ENCODE measurements around the gene METTL16. TPM values are rescaled to one million over a fixed set of nuclear protein-coding genes. Genes with fewer than 3 reads are reported as not detected.

Gene METTL16
- total and polyA plus RNA-seq, 2 of the 8 experiments (the other 6 are each of a cell fraction or from before 2014, with no cell fraction given), result 22.8 to 59.4 TPM

DNA sequence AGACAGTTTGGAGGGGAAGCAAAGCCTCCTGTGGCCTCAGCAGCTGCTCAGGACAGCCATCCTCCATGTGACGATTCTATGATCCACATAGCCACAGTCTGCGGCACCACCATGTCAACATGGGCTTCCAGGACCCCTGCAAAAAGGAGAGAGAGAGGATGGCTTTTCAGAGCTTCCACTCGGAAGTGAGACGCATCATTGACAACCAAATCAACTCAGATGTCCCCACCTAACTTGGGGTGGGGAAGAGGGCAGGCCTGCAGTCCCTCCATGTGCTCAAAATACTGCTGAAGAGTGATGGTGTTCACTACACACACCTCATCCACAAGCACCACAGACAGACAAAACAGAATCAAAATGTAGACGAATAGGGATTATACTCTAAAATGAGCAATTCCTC is 5.9 kb upstream of the METTL16 start:
- Histone ChIP-seq H2BK120ac (replicated peaks; ENCODE audit: low read depth, low read length) (no peak overlapping the region), H2AK5ac (ENCODE audit: low read depth, low read length) (no peak overlapping the region), H2BK12ac (ENCODE audit: low read depth, low read length) (no peak overlapping the region), H3K4me3 (ENCODE audit: extremely low read depth in 1 of 4, insufficient read depth in 2 of 4, low read depth in 3 of 4, low read length in 4 of 4) (no peak overlapping the region), H3K79me1 (ENCODE audit: low read depth, low read length) (no peaks in the 10 kb centered on the region), H2BK20ac (ENCODE audit: low read length) (no peak overlapping the region), H3K4me1 (replicated peaks in 1 of 4; ENCODE audit: control insufficient read depth in 3 of 4, insufficient read depth in 4 of 4, low read length in 3 of 4) (no peaks in the 10 kb centered on the region; a peak in 1 of 7 replicates), H3K14ac (ENCODE audit: insufficient read length) (no peak overlapping the region), H3K23me2 (ENCODE audit: low read depth, low read length) (no peaks in the 10 kb centered on the region), H4K20me1 (replicated peaks in 1 of 2; ENCODE audit: control insufficient read depth in 1 of 2, insufficient read depth in 2 of 2, low read length in 2 of 2) (no peaks in the 10 kb centered on the region), H2AFZ (ENCODE audit: low read length) (no peak overlapping the region), H3K27me3 (replicated peaks in 1 of 4; ENCODE audit: control insufficient read depth in 3 of 4, extremely low read depth in 1 of 4, insufficient read depth in 3 of 4, low read length in 3 of 4) (no peaks in the 10 kb centered on the region), H3K27ac (ENCODE audit: low read depth, low read length) (no peak overlapping the region), H3K56ac (replicated peaks; ENCODE audit: insufficient read length, low read depth, low read length) (no peak overlapping the region), H2BK15ac (ENCODE audit: low read length) (no peak overlapping the region), H2BK5ac (ENCODE audit: low read depth, low read length) (no peak overlapping the region), H3K23ac (ENCODE audit: insufficient read length) (no peak overlapping the region), H3K4me2 (ENCODE audit: insufficient read depth in 1 of 2, low read depth in 2 of 2, low read length in 2 of 2) (no peak overlapping the region), H3K9me3 (ENCODE audit: insufficient read depth in 2 of 2, low read depth in 1 of 2, low read length in 1 of 2) (no peaks in the 10 kb centered on the region), H3K36me3 (ENCODE audit: control insufficient read depth in 2 of 4, insufficient read depth in 4 of 4, low read length in 3 of 4) (no peaks in the 10 kb centered on the region), H4K8ac (ENCODE audit: extremely low read depth, insufficient read depth, low read length) (no peak overlapping the region), H3K18ac (ENCODE audit: extremely low read depth, low read length) (no peak overlapping the region), H4K5ac (ENCODE audit: insufficient read length, low read depth, low read length) (no peak overlapping the region), H3K79me2 (ENCODE audit: control insufficient read depth in 1 of 2, insufficient read depth in 2 of 2, low read length in 2 of 2) (no peaks in the 10 kb centered on the region), H4K91ac (replicated peaks; ENCODE audit: insufficient read length, low read length) (no peak overlapping the region), H3K9ac (replicated peaks in 1 of 4; ENCODE audit: extremely low read depth in 1 of 4, low read depth in 3 of 4, low read length in 3 of 4) (no peak overlapping the region), H3K4ac (replicated peaks; ENCODE audit: insufficient read length, low read depth, low read length) (no peak overlapping the region)
- CTCF ChIA-PET (ENCODE audit: partially characterized antibody), result interaction anchor here (0.7 to 1.3 kb wide), 3 partner anchors 135 to 189 kb away, joined by 3 read pairs; no protein-coding TSS in a partner anchor
- POLR2A ChIA-PET (ENCODE audit: partially characterized antibody), result no interaction called here
- FAIRE-seq, result no peak
- 77% methylated on average over 5 of the region's 5 CpGs; no CpG with 5 or more reads in 1 of the 2 experiments for WGBS, 2 experiments (ENCODE audit: extremely low coverage in 1 of 2, insufficient coverage in 1 of 2, insufficient read length in 1 of 2, insufficient replicate concordance in 2 of 2, low coverage in 1 of 2, low lambda C conversion rate in 2 of 2, missing lambda C conversion rate in 1 of 2)
- DNase-seq (ENCODE audit: low read depth in 1 of 2, low spot score in 2 of 2), result no peak
- TF ChIP-seq ASH2L (IDR thresholded peaks at IDR 0.05; ENCODE audit: low read length) (no peak), TBP (IDR thresholded peaks at IDR 0.05; ENCODE audit: low read depth, low read length) (no peak)
- TF ChIP-seq, protein P1, sequence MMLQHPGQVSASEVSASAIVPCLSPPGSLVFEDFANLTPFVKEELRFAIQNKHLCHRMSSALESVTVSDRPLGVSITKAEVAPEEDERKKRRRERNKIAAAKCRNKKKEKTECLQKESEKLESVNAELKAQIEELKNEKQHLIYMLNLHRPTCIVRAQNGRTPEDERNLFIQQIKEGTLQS (IDR thresholded peaks at IDR 0.05; ENCODE audit: insufficient read depth, low read depth, low read length), result no peak
